Endothelial cell of umbilical vein (primary cell): ENCODE results near the gene GBP3. TPM values are rescaled to one million over a fixed set of nuclear protein-coding genes. Genes with fewer than 3 reads are reported as not detected.

Source experiments
- BruUV-seq: library from RNA; stranded (reverse); fragments of 400-500 nt; replicated peaks from 2 replicates; lab custom pipeline; 2021; lab: Mats Ljungman, UMichigan
- CTCF ChIA-PET: fragments of 300-600, 350-600 bp; sonication (Branson Sonifier 250); formaldehyde crosslinking; loops from one replicate; lab custom pipeline; 2021; ENCODE audit warnings: antibody characterized with exemption, inconsistent platforms; lab: Charles Lee
- POLR2A ChIA-PET: fragments of 300-600, 350-600 bp; sonication (Branson Sonifier 250); formaldehyde crosslinking; loops from one replicate; lab custom pipeline; 2021; ENCODE audit warnings: antibody characterized with exemption, inconsistent platforms; lab: Charles Lee
- DNase-seq: peaks from one replicate; pipeline ENCODE4 v3.0.0-alpha.2; 2011; ENCODE audit warnings: low read depth, low spot score
- FAIRE-seq: peaks from 2 replicates; lab custom pipeline; 2011; peaks lifted over from hg19 to GRCh38; lab: Jason Lieb, UNC
- H2AFZ ChIP-seq: 2 replicates; pipeline ENCODE4 v1.6.0; 2012; ENCODE audit warnings: low read depth, low read length, control low read depth, inconsistent platforms
- H3K27ac ChIP-seq: 2 replicates; pipeline ENCODE4 v1.5.1; 2011; ENCODE audit warnings: low read depth, mild to moderate bottlenecking, control low read depth, low read length, moderate library complexity; ENCODE audit not compliant: insufficient read depth
- H3K27me3 ChIP-seq, 2 experiments: 2 replicates each; pipeline versions ENCODE4 v1.6.0 to v1.6.1; 2011; ENCODE audit warnings: low read length in 2 of 2, mixed read lengths in 1 of 2; ENCODE audit not compliant: control insufficient read depth in 2 of 2, insufficient read depth in 2 of 2
- H3K36me3 ChIP-seq, 2 experiments: 2 replicates in 1 of 2; 3 replicates in 1 of 2; pipeline ENCODE4 v1.5.1; 2011; ENCODE audit warnings: low read length in 2 of 2, mild to moderate bottlenecking in 1 of 2, moderate library complexity in 1 of 2; ENCODE audit not compliant: control insufficient read depth in 2 of 2, insufficient read depth in 2 of 2; ENCODE audit errors: extremely low read depth in 1 of 2
- H3K4me1 ChIP-seq: 3 replicates; pipeline ENCODE4 v1.5.1; 2011; ENCODE audit warnings: mild to moderate bottlenecking, low read length; ENCODE audit not compliant: control insufficient read depth, insufficient read depth; ENCODE audit errors: extremely low read depth
- H3K4me2 ChIP-seq: 2 replicates; pipeline ENCODE4 v1.6.1; 2011; ENCODE audit warnings: low read length, control low read depth, mixed read lengths; ENCODE audit not compliant: insufficient read depth
- H3K4me3 ChIP-seq, 3 experiments: fragments of 200-600 bp in 1 of 3; sonication (generic), shearing (Covaris generic) in 1 of 3; replicated peaks in 1 of 3; 2 replicates each; pipeline ENCODE4 v1.5.1; 2011 to 2016; ENCODE audit warnings: control low read depth in 3 of 3, low read length in 3 of 3, mild to moderate bottlenecking in 2 of 3, inconsistent platforms in 1 of 3, low read depth in 1 of 3, moderate library complexity in 1 of 3; ENCODE audit not compliant: insufficient read depth in 1 of 3
- H3K79me2 ChIP-seq: 2 replicates; pipeline ENCODE4 v1.6.0; 2012; ENCODE audit warnings: low read length, inconsistent platforms; ENCODE audit not compliant: control insufficient read depth, insufficient read depth
- H3K9ac ChIP-seq: replicated peaks from 2 replicates; pipeline ENCODE3; 2011; ENCODE audit warnings: low read length, control low read depth; ENCODE audit not compliant: insufficient read depth; ENCODE audit errors: extremely low read depth
- H3K9me1 ChIP-seq: replicated peaks from 3 replicates; pipeline ENCODE4 v1.6.0; 2011; ENCODE audit warnings: mild to moderate bottlenecking, low read length; ENCODE audit not compliant: control insufficient read depth, insufficient read depth; ENCODE audit errors: extremely low read depth
- H3K9me3 ChIP-seq: replicated peaks from 2 replicates; pipeline ENCODE4 v1.5.1; 2012; ENCODE audit warnings: low read length, inconsistent platforms; ENCODE audit not compliant: control insufficient read depth, insufficient read depth
- H4K20me1 ChIP-seq: replicated peaks from 2 replicates; pipeline ENCODE3; 2011; ENCODE audit warnings: mild to moderate bottlenecking, low read length; ENCODE audit not compliant: control insufficient read depth, insufficient read depth; ENCODE audit errors: extremely low read depth
- EZH2 ChIP-seq: IDR thresholded peaks from 2 replicates; pipeline ENCODE4 v1.6.1; 2012; ENCODE audit warnings: borderline replicate concordance, low read depth, mild to moderate bottlenecking, moderate library complexity, low read length, inconsistent platforms; ENCODE audit not compliant: severe bottlenecking
- FOS ChIP-seq: IDR thresholded peaks from 2 replicates; pipeline ENCODE4 v1.6.1; 2011; ENCODE audit warnings: mild to moderate bottlenecking, low read length, moderate library complexity, borderline replicate concordance; ENCODE audit not compliant: insufficient read depth
- GATA2 ChIP-seq: IDR thresholded peaks from 2 replicates; pipeline ENCODE4 v1.7.0; 2011; ENCODE audit warnings: low read depth, mild to moderate bottlenecking, moderate library complexity, mixed read lengths, low read length; ENCODE audit not compliant: insufficient read length, insufficient read depth
- JUN ChIP-seq: IDR thresholded peaks from 2 replicates; pipeline ENCODE4 v1.6.1; 2011; ENCODE audit warnings: borderline replicate concordance, low read depth; ENCODE audit not compliant: insufficient read length, insufficient read depth
- MYC ChIP-seq: IDR thresholded peaks from one replicate; pipeline ENCODE4 v1.6.1; 2011; ENCODE audit warnings: mild to moderate bottlenecking, low read depth, low read length
- POLR2A ChIP-seq: IDR thresholded peaks from 2 replicates; pipeline ENCODE4 v1.6.1; 2012; ENCODE audit warnings: low read depth, mild to moderate bottlenecking, control low read depth, low read length
- POLR2AphosphoS5 ChIP-seq: IDR thresholded peaks from 2 replicates; pipeline ENCODE4 v1.6.1; 2012; ENCODE audit warnings: low read depth, mild to moderate bottlenecking, control low read depth, low read length, moderate library complexity; ENCODE audit not compliant: insufficient read depth
- dilution Hi-C: fragments of 300-500 bp; cut with MboI; formaldehyde crosslinking; loops from one replicate; pipeline ENCODE4 v1.15.0; 2019; ENCODE audit warnings: low sequenced_read_pairs; ENCODE audit not compliant: extremely low pct_ligation_motif_present
- intact Hi-C: fragments of 100-400 bp; cut with micrococcal nuclease; formaldehyde crosslinking; loops from one replicate; pipeline ENCODE4 v1.10.0; 2022
- polyA plus RNA-seq, 4 experiments: library from polyadenylated mRNA; depleted of rRNA in 3 of 4; stranded (reverse) in 3 of 4; unstranded in 1 of 4; fragments of >200 nt; gene quantifications; 2 replicates each; pipeline versions ENCODE4 v1.2.1 to v1.2.3, GENCODE V29; 2011 to 2012; ENCODE audit warnings: missing spikeins in 1 of 4
- total RNA-seq: library from RNA; stranded (reverse); gene quantifications from 2 replicates; pipeline ENCODE4 v1.2.3, GENCODE V29; 2021
- TF ChIP-seq, protein P1 (sequence below): IDR thresholded peaks from 2 replicates; pipeline ENCODE4 v1.6.1; 2011; ENCODE audit not compliant: insufficient read depth, insufficient read length
- TF ChIP-seq, protein P2 (sequence below), 2 donors: IDR thresholded peaks; 1 replicate in 1 of 2; 2 replicates in 1 of 2; pipeline ENCODE4 v1.5.1; 2011; ENCODE audit warnings: low read length in 2 of 2, mild to moderate bottlenecking in 2 of 2, moderate library complexity in 2 of 2, control low read depth in 1 of 2, inconsistent platforms in 1 of 2, low read depth in 1 of 2; ENCODE audit not compliant: insufficient read depth in 1 of 2; ENCODE audit errors: extremely low read depth in 1 of 2

Gene GBP3
- total and polyA plus RNA-seq, 2 donors (not counting 3 experiments of a cell fraction or from before 2014, with no cell fraction given): 5.7 to 7.3 TPM

DNA sequence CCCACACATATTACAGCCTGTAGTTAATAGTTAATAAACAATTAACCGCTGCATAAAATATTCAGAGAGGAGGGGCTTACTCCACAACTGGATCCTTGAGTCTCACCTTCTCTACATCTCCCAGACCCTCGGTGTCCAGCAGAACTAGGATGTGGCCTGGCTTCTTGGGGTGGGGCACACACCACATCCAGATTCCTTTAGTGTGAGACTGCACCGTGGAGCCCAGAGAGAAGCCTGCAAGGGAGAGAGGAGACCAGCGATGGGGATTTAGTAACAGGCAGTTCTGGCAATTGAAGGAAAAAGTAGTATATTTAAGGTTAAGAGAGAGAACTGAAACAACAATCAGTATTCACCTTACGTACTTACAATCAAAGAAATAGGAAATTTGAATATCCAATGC is 37.4 kb upstream of the GBP3 start:
- FAIRE-seq: no peak

More for the DNA sequence above, 37.4 kb upstream of the GBP3 start:
- intact Hi-C loops (no loop called here), dilution Hi-C loops (no loop called here)
- no peak overlapping the region for H3K4me2 ChIP-seq
- no peak for DNase-seq
- POLR2A ChIA-PET: no interaction called here
- no peaks in the 10 kb centered on the region for H4K20me1 ChIP-seq
- peaks cover 6% of the 10 kb centered on the region for H3K4me1 ChIP-seq
- H3K9me3 ChIP-seq: no peaks in the 10 kb centered on the region
- CTCF ChIA-PET: no interaction called here
- H3K27ac ChIP-seq: no peak overlapping the region
- BruUV-seq: no TSS peak
- H3K79me2 ChIP-seq: no peaks in the 10 kb centered on the region
- H3K9ac ChIP-seq: no peak overlapping the region
- TF ChIP-seq, protein P1, sequence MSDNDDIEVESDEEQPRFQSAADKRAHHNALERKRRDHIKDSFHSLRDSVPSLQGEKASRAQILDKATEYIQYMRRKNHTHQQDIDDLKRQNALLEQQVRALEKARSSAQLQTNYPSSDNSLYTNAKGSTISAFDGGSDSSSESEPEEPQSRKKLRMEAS: no peak
- no peak for TF ChIP-seq POLR2AphosphoS5
- TF ChIP-seq JUN: no peak
- no peak for TF ChIP-seq POLR2A
- no peak for TF ChIP-seq MYC
- TF ChIP-seq, protein P2, sequence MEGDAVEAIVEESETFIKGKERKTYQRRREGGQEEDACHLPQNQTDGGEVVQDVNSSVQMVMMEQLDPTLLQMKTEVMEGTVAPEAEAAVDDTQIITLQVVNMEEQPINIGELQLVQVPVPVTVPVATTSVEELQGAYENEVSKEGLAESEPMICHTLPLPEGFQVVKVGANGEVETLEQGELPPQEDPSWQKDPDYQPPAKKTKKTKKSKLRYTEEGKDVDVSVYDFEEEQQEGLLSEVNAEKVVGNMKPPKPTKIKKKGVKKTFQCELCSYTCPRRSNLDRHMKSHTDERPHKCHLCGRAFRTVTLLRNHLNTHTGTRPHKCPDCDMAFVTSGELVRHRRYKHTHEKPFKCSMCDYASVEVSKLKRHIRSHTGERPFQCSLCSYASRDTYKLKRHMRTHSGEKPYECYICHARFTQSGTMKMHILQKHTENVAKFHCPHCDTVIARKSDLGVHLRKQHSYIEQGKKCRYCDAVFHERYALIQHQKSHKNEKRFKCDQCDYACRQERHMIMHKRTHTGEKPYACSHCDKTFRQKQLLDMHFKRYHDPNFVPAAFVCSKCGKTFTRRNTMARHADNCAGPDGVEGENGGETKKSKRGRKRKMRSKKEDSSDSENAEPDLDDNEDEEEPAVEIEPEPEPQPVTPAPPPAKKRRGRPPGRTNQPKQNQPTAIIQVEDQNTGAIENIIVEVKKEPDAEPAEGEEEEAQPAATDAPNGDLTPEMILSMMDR (IDR thresholded peaks at IDR 0.05; ENCODE audit: extremely low read depth in 1 of 2, insufficient read depth in 1 of 2, low read depth in 1 of 2, low read length in 2 of 2): no peak
- TF ChIP-seq FOS: no peak
- no peak for TF ChIP-seq GATA2
- no peak for TF ChIP-seq EZH2
- no peaks in the 10 kb centered on the region for H3K36me3 ChIP-seq
- H2AFZ ChIP-seq: no peak overlapping the region
- H3K9me1 ChIP-seq: no peaks in the 10 kb centered on the region
- H3K4me3 ChIP-seq: no peak overlapping the region
- no peaks in the 10 kb centered on the region for H3K27me3 ChIP-seq
